Right ventricle myocardium inferior (tissue), 1 donor: ENCODE results near the gene MARCHF2. TPM values are rescaled to one million over a fixed set of nuclear protein-coding genes. Genes with fewer than 3 reads are reported as not detected.

Experiments
- ATAC-seq: fragments of 200-7000 bp; cut with Tn5 transposase; one replicate; pipeline ENCODE4 v1.9.1; 2020; ENCODE audit warnings: mild to moderate bottlenecking, moderate library complexity
- DNase-seq: peaks from one replicate; pipeline ENCODE4 v3.0.0; 2021; ENCODE audit errors: missing footprints
- intact Hi-C: fragments of 100-400 bp; cut with DNase I; formaldehyde crosslinking; loops from one replicate; pipeline ENCODE4 v1.11.0; 2022
- total RNA-seq: library from RNA; stranded (reverse); fragmentation: NEBNext Ultra II Directional; extraction: Animal tissue kit (Norgen Biotek cat#: 25700); gene quantifications from one replicate; pipeline ENCODE4 v1.2.1, GENCODE V29; 2021
- donor health status: DM: no; HTN: yes; CAD: no; lungs with severe emphysema.

Gene MARCHF2
- total RNA-seq, 1 donor from 2014 or later, result 110 TPM

GRCh38 chr19:8461376-8461775 lies 48.3 kb downstream of the MARCHF2 start:
- DNase-seq (no peak), ATAC-seq (no peak)
- intact Hi-C loops, result no loop called here

GRCh38 chr19:8461891-8462290 lies 48.8 kb downstream of the MARCHF2 start:
- intact Hi-C loops, result no loop called here

GRCh38 chr19:8462571-8462970 lies 49.5 kb downstream of the MARCHF2 start:
- intact Hi-C loops, result no loop called here
- no peak for ATAC-seq
- DNase-seq, result no peak

More at GRCh38 chr19:8461891-8462290, 48.8 kb downstream of the MARCHF2 start:
- DNase-seq (no peak), ATAC-seq (no peak)

GRCh38 chr19:8463365-8463764 lies 50.3 kb downstream of the MARCHF2 start:
- intact Hi-C loops, result no loop called here
- no peak for DNase-seq
- no peak for ATAC-seq

- intact Hi-C loops, result no loop called here
- DNase-seq (no peak), ATAC-seq (no peak)
These were observed 52.9 kb downstream of the MARCHF2 start for GRCh38 chr19:8466018-8466417.

GRCh38 chr19:8468124-8468523 lies 55.0 kb downstream of the MARCHF2 start:
- intact Hi-C loops, result no loop called here
- ATAC-seq, result no peak

GRCh38 chr19:8468761-8469373 lies 55.8 kb downstream of the MARCHF2 start:
- DNase-seq, result no peak
- ATAC-seq, result no peak
- intact Hi-C loops, result no loop called here

More at GRCh38 chr19:8468124-8468523, 55.0 kb downstream of the MARCHF2 start:
- DNase-seq, result no peak

GRCh38 chr19:8469613-8470368 lies 56.7 kb downstream of the MARCHF2 start:
- intact Hi-C loops, result no loop called here
- ATAC-seq (peak; percentile 33), DNase-seq (no peak)

- no peak for DNase-seq
These were observed 60.8 kb downstream of the MARCHF2 start for GRCh38 chr19:8473648-8474476.

GRCh38 chr19:8475005-8475404 lies 61.9 kb downstream of the MARCHF2 start:
- no peak for ATAC-seq
- intact Hi-C loops, result no loop called here

More at GRCh38 chr19:8473648-8474476, 60.8 kb downstream of the MARCHF2 start:
- no peak for ATAC-seq
- intact Hi-C loops, result no loop called here

GRCh38 chr19:8476524-8476923 lies 63.4 kb downstream of the MARCHF2 start:
- no peak for DNase-seq
- intact Hi-C loops, result no loop called here
- ATAC-seq, result peak; percentile 54

More at GRCh38 chr19:8475005-8475404, 61.9 kb downstream of the MARCHF2 start:
- DNase-seq, result no peak

- DNase-seq, result no peak
- no peak for ATAC-seq
- intact Hi-C loops, result no loop called here
These were observed 64.8 kb downstream of the MARCHF2 start for GRCh38 chr19:8477889-8478288.

- ATAC-seq, result no peak
- intact Hi-C loops, result no loop called here
These were observed 65.5 kb downstream of the MARCHF2 start for GRCh38 chr19:8478598-8478997.

GRCh38 chr19:8481201-8481600 lies 68.1 kb downstream of the MARCHF2 start:
- intact Hi-C loops, result no loop called here
- DNase-seq, result peak; percentile 55

More at GRCh38 chr19:8478598-8478997, 65.5 kb downstream of the MARCHF2 start:
- DNase-seq, result peak; percentile 9

GRCh38 chr19:8481616-8482015 lies 68.5 kb downstream of the MARCHF2 start:
- peak; percentile 4 for DNase-seq
- intact Hi-C loops, result no loop called here
- no peak for ATAC-seq

More at GRCh38 chr19:8481201-8481600, 68.1 kb downstream of the MARCHF2 start:
- ATAC-seq, result peak; percentile 14

- DNase-seq (peak; percentile 50), ATAC-seq (no peak)
- intact Hi-C loops, result no loop called here
These were observed 69.6 kb downstream of the MARCHF2 start for GRCh38 chr19:8482696-8483095.

- intact Hi-C loops, result no loop called here
- DNase-seq, result peak; percentile 39
These were observed 70.1 kb downstream of the MARCHF2 start for GRCh38 chr19:8483165-8483564.

GRCh38 chr19:8484331-8484894 lies 71.3 kb downstream of the MARCHF2 start:
- peak; percentile 56 for ATAC-seq
- DNase-seq, result peak; percentile 77
- intact Hi-C loops, result no loop called here

More at GRCh38 chr19:8483165-8483564, 70.1 kb downstream of the MARCHF2 start:
- no peak for ATAC-seq
